Ishikawa (cell line): ENCODE data around the gene ARSB.

ENCODE experiments used
- CEBPB ChIP-seq: IDR thresholded peaks from 2 replicates; pipeline ENCODE4 v1.6.1; 2012
- CREB1 ChIP-seq: IDR thresholded peaks from 2 replicates; pipeline ENCODE4 v1.6.1; 2012; ENCODE audit warnings: low read depth
- EGR1 ChIP-seq: IDR thresholded peaks from 2 replicates; pipeline ENCODE4 v1.6.1; 2012
- EP300 ChIP-seq: IDR thresholded peaks from 2 replicates; pipeline ENCODE4 v1.6.1; 2012; ENCODE audit warnings: borderline replicate concordance
- FOXM1 ChIP-seq: IDR thresholded peaks from 2 replicates; pipeline ENCODE4 v1.6.1; 2012; ENCODE audit warnings: low read depth, borderline replicate concordance
- MAX ChIP-seq: IDR thresholded peaks from 2 replicates; pipeline ENCODE4 v1.6.1; 2012
- NFIC ChIP-seq: IDR thresholded peaks from 2 replicates; pipeline ENCODE4 v1.6.1; 2012
- RAD21 ChIP-seq: IDR thresholded peaks from 2 replicates; pipeline ENCODE4 v1.6.1; 2012; ENCODE audit warnings: low read depth
- REST ChIP-seq: IDR thresholded peaks from 2 replicates; pipeline ENCODE4 v1.6.1; 2012; ENCODE audit warnings: low read depth, mild to moderate bottlenecking
- TAF1 ChIP-seq: IDR thresholded peaks from 2 replicates; pipeline ENCODE4 v1.6.1; 2012; ENCODE audit warnings: low read depth, mild to moderate bottlenecking
- TCF12 ChIP-seq: IDR thresholded peaks from 2 replicates; pipeline ENCODE4 v1.6.1; 2012; ENCODE audit warnings: low read depth
- TEAD4 ChIP-seq: IDR thresholded peaks from 2 replicates; pipeline ENCODE4 v1.6.1; 2012
- YY1 ChIP-seq: IDR thresholded peaks from 2 replicates; pipeline ENCODE4 v1.6.1; 2012; ENCODE audit warnings: low read depth
- ZBTB7A ChIP-seq: IDR thresholded peaks from 2 replicates; pipeline ENCODE4 v1.6.1; 2012; ENCODE audit warnings: low read depth
- TF ChIP-seq, protein P1 (sequence below): IDR thresholded peaks from 2 replicates; pipeline ENCODE4 v1.6.1; 2012

ARSB gene

DNA sequence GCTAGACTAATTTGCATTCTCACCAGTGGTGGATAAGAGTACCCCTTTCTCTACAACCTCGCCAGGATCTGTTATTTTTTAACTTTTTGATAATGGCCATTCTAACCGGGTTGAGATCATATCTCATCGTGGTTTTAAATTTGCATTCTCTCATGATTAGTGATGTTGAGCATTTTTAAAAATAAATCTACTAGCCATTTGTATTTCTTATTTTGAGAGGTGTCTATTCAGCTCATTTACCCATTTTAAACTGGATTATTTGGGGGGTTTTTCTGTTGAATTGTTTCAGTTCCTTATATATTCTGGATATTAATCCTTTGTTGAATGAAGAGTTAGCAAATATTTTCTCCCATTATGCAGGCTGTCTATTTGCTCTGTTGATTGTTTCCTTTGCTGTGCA, 139.6 kb downstream of the ARSB start:
- TF ChIP-seq ZBTB7A (no peak), YY1 (no peak), EGR1 (no peak), CREB1 (no peak), RAD21 (no peak), MAX (no peak), CEBPB (no peak), REST (no peak), EP300 (no peak), TEAD4 (no peak), FOXM1 (no peak)
- TF ChIP-seq, protein P1, sequence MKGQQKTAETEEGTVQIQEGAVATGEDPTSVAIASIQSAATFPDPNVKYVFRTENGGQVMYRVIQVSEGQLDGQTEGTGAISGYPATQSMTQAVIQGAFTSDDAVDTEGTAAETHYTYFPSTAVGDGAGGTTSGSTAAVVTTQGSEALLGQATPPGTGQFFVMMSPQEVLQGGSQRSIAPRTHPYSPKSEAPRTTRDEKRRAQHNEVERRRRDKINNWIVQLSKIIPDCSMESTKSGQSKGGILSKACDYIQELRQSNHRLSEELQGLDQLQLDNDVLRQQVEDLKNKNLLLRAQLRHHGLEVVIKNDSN, result no peak

DNA sequence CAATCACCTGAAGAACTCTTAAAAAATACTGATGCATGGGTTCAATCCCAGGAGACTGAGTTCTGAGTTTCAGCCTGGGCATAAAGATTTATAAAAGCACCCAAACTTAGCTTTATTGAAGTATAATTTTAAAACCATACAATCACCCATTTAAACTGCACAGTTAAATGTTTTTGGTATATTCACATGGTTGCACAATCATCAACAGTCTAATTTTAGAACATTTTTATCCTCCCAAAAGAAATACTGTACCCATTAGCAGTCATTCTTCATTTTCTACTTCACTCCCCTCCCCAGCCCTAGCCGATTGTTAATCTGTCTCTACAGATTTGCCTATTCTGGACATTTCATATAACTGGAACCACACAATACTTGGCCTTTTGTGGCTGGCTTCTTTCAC, 141.7 kb downstream of the ARSB start:
- TF ChIP-seq REST (no peak), EGR1 (no peak), RAD21 (no peak), YY1 (no peak), ZBTB7A (no peak), MAX (no peak), TEAD4 (no peak), CREB1 (no peak)

GRCh38 chr5:78841767-78842166, 143.3 kb downstream of the ARSB start:
- TF ChIP-seq FOXM1, result no peak
- TF ChIP-seq REST, result no peak
- no peak for TF ChIP-seq ZBTB7A
- no peak for TF ChIP-seq CREB1
- no peak for TF ChIP-seq TEAD4

GRCh38 chr5:78838753-78839152, 146.4 kb downstream of the ARSB start:
- TF ChIP-seq, protein P1, result no peak
- TF ChIP-seq MAX (no peak), TCF12 (no peak), CREB1 (no peak), NFIC (no peak), RAD21 (no peak), REST (no peak), TAF1 (no peak), ZBTB7A (no peak), TEAD4 (no peak), EP300 (no peak), EGR1 (no peak), YY1 (no peak)
